MG63 (cell line): ENCODE results near the gene TBC1D4. TPM values are rescaled to one million over a fixed set of nuclear protein-coding genes. Genes with fewer than 3 reads are reported as not detected.

ENCODE experiments used
- DNase-seq: peaks from one replicate; pipeline ENCODE4 v3.0.0-alpha.2; 2020
- H3K27me3 ChIP-seq: fragments of 250-450 bp; sonication (Bioruptor Pico); 2 replicates; pipeline ENCODE4 v1.5.1; 2020; ENCODE audit warnings: mild to moderate bottlenecking, moderate library complexity
- H3K36me3 ChIP-seq: fragments of 250-450 bp; sonication (Bioruptor Pico); 2 replicates; pipeline ENCODE4 v1.5.1; 2020; ENCODE audit warnings: mild to moderate bottlenecking, moderate library complexity
- H3K4me3 ChIP-seq: fragments of 250-450 bp; sonication (Bioruptor Pico); 2 replicates; pipeline ENCODE4 v1.5.1; 2020; ENCODE audit warnings: mild to moderate bottlenecking, moderate library complexity
- H3K9me3 ChIP-seq: fragments of 250-450 bp; sonication (Bioruptor Pico); 2 replicates; pipeline ENCODE4 v1.5.1; 2020; ENCODE audit warnings: mild to moderate bottlenecking, moderate library complexity
- total RNA-seq: library from RNA; depleted of rRNA; stranded (reverse); fragments of >200 nt; shearing (Covaris generic); gene quantifications from 2 replicates; pipeline ENCODE4 v1.2.3, GENCODE V29; 2014; ENCODE audit warnings: low replicate concordance

The TBC1D4 gene
- total RNA-seq, 1 experiment from 2014 or later = 9.2 TPM

- no peaks in the 10 kb centered on the region for H3K36me3 ChIP-seq
- no peak for DNase-seq
- H3K4me3 ChIP-seq = no peak overlapping the region
- H3K27me3 ChIP-seq = no peaks in the 10 kb centered on the region
- H3K9me3 ChIP-seq = peaks cover 5% of the 10 kb centered on the region; the same call in 1 of the 2 replicates
Observed at GRCh38 chr13:75393839-75394520, 88.0 kb downstream of the TBC1D4 start.

- H3K4me3 ChIP-seq = no peak overlapping the region
- no peaks in the 10 kb centered on the region for H3K27me3 ChIP-seq
- no peak for DNase-seq
- no peaks in the 10 kb centered on the region for H3K36me3 ChIP-seq
- no peaks in the 10 kb centered on the region for H3K9me3 ChIP-seq
Observed at GRCh38 chr13:75391432-75392100, 90.4 kb downstream of the TBC1D4 start.

GRCh38 chr13:75390229-75390628 lies 91.7 kb downstream of the TBC1D4 start:
- H3K9me3 ChIP-seq = no peaks in the 10 kb centered on the region
- no peak overlapping the region for H3K4me3 ChIP-seq
- H3K36me3 ChIP-seq = no peaks in the 10 kb centered on the region
- no peak for DNase-seq
- H3K27me3 ChIP-seq = no peaks in the 10 kb centered on the region

DNA sequence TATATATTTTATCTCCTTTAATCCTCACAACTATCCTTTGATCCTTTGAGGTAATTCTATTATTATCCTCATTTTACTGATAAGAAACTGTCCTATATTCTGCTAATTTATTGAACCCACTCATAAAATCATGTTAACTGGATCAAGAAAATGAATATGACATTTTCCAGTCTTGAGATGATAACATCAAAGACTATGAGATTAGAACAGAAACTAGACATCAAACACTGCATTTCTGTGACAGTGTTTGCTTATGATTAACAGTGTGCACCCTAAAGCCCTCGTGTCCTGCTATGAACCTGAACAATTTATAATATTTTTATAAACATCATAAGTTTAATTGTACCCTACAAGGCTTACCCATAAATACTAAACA lies 96.3 kb downstream of the TBC1D4 start:
- DNase-seq = no peak
- H3K4me3 ChIP-seq = no peak overlapping the region
- H3K27me3 ChIP-seq = no peaks in the 10 kb centered on the region
- no peaks in the 10 kb centered on the region for H3K9me3 ChIP-seq
- H3K36me3 ChIP-seq = no peaks in the 10 kb centered on the region

DNA sequence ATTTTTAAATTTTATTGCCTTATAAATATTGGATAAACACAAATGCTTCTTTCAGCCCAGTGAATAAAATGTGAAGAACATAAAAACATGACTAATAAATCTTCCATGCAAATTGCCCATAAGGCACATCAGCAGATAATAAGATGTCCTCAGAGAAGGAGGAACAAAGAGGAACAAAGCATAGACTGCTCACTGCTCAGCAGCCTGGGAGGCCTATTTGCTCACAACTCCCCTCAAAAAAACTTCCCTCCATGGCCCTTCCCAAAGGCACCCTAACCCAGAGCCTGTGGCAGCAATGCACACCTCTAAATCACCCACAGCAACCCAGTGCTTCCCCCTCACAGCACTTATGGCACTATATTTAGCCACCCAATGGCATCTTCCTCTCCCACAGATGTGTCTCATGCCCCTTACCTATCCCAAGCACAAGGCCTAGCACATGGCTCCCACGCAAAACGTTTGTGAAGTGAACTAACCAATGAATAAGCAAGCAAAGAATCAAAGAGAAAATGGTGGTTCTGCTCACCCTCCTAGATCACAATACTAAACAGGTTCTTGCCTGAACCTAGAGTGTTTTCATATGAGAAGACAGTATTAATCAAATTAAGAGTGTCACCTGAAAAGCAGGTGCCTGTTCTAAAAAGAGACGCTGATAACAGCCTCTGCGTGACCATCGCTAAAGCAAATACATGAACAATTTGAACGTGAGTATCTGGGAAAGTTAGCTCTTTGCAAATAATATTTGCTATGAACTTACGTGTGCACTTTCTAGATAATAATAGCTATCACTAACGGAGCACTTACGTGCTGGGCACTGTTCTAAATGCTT lies 96.9 kb downstream of the TBC1D4 start:
- Histone ChIP-seq H3K9me3 (no peaks in the 10 kb centered on the region), H3K4me3 (no peak overlapping the region), H3K36me3 (no peaks in the 10 kb centered on the region), H3K27me3 (no peaks in the 10 kb centered on the region)
- DNase-seq = no peak

- Histone ChIP-seq H3K27me3 (no peaks in the 10 kb centered on the region), H3K4me3 (no peak overlapping the region), H3K36me3 (no peaks in the 10 kb centered on the region), H3K9me3 (no peaks in the 10 kb centered on the region)
- DNase-seq = no peak
Observed at GRCh38 chr13:75383064-75383715, 98.8 kb downstream of the TBC1D4 start.

DNA sequence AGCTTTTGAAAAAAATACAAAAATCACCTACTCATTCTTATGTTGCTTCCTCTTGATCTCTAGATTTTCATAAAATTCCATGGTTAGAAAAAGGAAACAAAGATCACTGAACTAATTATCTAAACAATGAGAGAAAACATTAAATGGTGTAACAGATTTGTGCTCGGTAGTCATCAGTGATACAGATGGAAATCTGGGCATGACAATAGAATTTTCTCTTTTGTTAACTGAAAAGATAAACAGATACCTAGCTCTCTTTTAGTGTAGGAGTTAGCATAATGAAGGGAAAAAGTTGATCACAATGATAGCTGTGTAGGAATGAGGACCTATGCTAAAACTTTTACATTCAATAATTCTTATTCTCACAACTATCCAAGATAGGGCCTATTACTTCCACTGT lies 103.7 kb downstream of the TBC1D4 start:
- Histone ChIP-seq H3K4me3 (no peak overlapping the region), H3K36me3 (no peaks in the 10 kb centered on the region), H3K27me3 (no peaks in the 10 kb centered on the region), H3K9me3 (no peaks in the 10 kb centered on the region)
- no peak for DNase-seq

DNA sequence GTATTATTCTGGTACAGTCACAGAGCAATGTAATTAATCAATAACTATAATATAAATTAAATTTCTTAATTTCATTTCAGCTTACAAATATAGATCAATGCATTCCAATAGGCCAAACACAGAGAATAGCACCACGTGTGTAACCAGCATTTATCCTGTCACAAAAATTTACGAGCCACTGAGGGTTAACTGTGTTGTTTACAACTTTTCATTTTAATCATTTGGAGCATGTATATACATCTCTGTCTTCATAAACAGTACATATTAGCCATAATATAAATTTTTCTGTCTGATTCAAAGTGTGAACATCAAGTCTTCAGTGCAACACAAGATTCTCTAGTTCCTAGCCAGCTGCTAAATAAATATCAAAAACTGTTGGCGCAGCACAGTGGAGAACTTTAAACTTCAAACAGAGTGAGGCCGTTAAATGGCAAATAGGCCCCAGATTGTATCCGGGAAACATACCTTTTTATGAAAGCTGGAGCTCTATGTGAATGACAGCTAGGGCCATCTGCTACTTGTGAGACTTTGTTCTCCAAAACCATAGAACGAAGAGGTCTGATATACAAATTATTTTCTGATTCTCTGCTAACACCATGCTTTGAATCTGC lies 105.1 kb downstream of the TBC1D4 start:
- no peaks in the 10 kb centered on the region for H3K27me3 ChIP-seq
- no peaks in the 10 kb centered on the region for H3K36me3 ChIP-seq
- no peaks in the 10 kb centered on the region for H3K9me3 ChIP-seq
- DNase-seq = no peak
- no peak overlapping the region for H3K4me3 ChIP-seq

DNA sequence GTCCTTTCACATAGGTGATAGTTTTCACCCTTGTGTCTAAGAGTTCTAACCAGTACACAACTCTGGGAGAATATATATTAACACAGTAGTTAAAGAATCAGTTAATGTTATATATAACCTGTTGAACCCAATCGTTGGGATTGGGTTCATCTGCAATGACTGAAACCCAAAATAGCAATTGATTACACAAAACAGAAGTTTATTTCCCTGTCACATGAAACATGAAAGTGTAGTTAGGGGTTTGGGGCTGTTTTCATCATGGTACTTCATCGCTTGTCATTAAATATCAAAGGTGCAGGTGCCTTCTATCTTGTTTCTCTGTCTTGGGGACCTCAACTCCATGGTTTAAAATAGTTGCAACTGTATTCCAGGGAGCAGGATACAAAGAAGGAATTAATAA lies 106.6 kb downstream of the TBC1D4 start:
- no peak for DNase-seq
- Histone ChIP-seq H3K4me3 (no peak overlapping the region), H3K36me3 (no peaks in the 10 kb centered on the region), H3K27me3 (no peaks in the 10 kb centered on the region), H3K9me3 (no peaks in the 10 kb centered on the region)

- no peaks in the 10 kb centered on the region for H3K9me3 ChIP-seq
- H3K27me3 ChIP-seq = no peaks in the 10 kb centered on the region
- H3K36me3 ChIP-seq = no peaks in the 10 kb centered on the region
- no peak overlapping the region for H3K4me3 ChIP-seq
- no peak for DNase-seq
Observed at GRCh38 chr13:75373988-75374387, 108.0 kb downstream of the TBC1D4 start.

DNA sequence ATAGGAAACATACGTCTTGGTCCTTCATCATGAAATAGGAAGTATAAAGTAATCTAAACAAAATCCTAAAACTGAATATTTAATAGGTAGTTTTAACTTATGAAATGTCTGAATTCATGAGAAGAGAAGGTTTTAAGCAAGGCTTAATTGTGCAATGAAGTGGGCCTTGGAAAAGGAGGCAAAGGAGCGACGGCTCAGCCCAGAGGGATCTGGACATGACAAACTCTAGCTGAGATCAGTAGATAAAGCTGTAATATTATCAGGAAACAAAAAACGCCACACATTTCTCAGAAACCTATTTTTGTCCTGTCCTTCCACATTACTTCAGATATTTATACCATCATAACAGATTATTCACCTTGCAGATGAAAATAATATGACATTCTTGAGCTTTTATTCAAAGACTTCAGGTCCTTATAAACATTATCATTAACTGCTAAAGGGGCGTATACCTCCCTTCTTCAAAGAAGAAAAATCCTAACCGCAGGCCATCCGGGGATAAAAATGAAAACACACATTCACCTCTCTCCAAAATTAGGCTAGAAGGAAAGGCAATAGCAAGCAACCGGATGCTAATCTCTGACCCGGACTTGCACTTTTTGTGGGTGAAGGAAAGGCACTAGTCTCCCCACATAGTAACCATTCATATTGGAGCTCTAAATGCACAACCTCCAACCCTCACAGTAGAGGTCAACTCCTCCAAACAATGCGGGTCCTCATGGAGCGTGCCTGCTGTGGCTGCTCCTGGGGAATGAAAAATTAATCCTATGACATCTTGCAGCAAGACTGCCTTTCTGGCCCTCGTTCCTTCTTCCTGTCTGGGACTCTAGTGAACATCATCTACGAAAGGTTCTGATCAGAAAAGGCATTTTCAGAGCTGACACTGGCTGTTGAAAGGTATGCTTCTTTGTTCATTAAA lies 108.8 kb downstream of the TBC1D4 start:
- H3K4me3 ChIP-seq = no peak overlapping the region
- DNase-seq = no peak
- H3K27me3 ChIP-seq = no peaks in the 10 kb centered on the region
- no peaks in the 10 kb centered on the region for H3K9me3 ChIP-seq
- H3K36me3 ChIP-seq = no peaks in the 10 kb centered on the region

- Histone ChIP-seq H3K4me3 (no peak overlapping the region), H3K9me3 (no peaks in the 10 kb centered on the region), H3K27me3 (no peaks in the 10 kb centered on the region), H3K36me3 (no peaks in the 10 kb centered on the region)
- no peak for DNase-seq
Observed at GRCh38 chr13:75372517-75372916, 109.5 kb downstream of the TBC1D4 start.

DNA sequence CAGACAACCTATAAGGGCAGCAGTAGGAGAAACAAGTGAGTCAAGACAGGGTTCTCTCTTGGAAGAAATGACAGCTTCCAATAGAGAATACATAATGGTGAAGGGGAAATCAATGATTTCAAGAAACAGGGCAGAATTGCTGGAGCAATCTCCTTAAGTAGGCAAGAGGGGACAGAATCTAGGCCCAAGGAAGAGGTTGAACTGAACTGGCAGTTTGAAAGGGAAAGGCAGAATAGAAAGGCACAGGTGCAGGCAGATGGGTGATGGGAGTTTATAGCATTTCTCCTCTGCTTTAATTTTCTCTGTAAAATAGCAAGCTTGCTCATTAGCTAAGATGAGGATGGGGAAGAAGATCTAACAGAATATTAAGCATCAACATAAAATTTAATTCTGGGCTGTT lies 110.8 kb downstream of the TBC1D4 start:
- Histone ChIP-seq H3K36me3 (no peaks in the 10 kb centered on the region), H3K4me3 (no peak overlapping the region), H3K27me3 (no peaks in the 10 kb centered on the region), H3K9me3 (no peaks in the 10 kb centered on the region)
- DNase-seq = no peak

DNA sequence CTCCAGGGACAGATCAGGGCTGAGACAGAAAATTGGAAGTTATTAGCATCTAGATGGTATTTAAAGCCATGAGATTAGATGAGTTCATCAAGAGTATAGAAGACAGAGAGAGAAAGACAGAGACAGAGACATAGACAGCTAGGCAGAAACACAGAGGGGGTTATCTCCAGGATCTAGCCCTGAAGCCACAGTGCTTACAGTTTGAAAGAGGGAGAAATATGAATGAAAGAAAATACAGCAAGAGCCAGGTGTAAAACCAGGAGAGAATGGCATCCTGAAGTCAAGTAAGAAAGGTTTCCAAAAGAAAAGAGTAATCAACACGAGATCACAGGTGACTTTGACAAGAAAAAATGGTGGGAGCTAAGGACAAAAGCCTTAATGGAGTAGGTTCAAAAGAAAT lies 111.2 kb downstream of the TBC1D4 start:
- H3K9me3 ChIP-seq = no peaks in the 10 kb centered on the region
- H3K4me3 ChIP-seq = no peak overlapping the region

DNA sequence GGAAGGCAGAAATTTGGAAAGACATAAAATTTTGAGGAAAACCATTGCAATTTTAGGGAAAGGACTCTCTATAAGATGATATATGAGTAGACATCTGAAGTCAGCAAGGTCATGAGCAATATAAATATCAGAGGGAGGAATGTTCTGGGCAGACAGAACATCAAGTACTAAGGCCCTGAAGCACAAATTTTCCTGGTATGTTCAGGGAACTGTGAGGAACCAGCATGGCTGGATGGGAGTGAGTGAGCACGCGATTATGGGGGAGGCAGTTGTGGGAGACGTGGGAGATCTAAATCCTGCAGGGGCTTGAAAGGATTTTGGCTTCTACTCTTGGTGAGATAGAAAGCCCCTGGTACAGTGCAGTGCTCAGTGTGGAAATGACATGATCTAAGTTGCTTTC lies 112.0 kb downstream of the TBC1D4 start:
- Histone ChIP-seq H3K27me3 (no peaks in the 10 kb centered on the region), H3K36me3 (no peaks in the 10 kb centered on the region), H3K9me3 (no peaks in the 10 kb centered on the region), H3K4me3 (no peak overlapping the region)
- no peak for DNase-seq

More for the DNA sequence above, 111.2 kb downstream of the TBC1D4 start:
- H3K27me3 ChIP-seq = no peaks in the 10 kb centered on the region
- H3K36me3 ChIP-seq = no peaks in the 10 kb centered on the region
- no peak for DNase-seq

- no peaks in the 10 kb centered on the region for H3K27me3 ChIP-seq
- H3K36me3 ChIP-seq = no peaks in the 10 kb centered on the region
- H3K9me3 ChIP-seq = no peaks in the 10 kb centered on the region
- DNase-seq = peak; percentile 50
- no peak overlapping the region for H3K4me3 ChIP-seq
Observed at GRCh38 chr13:75368167-75368566, 113.8 kb downstream of the TBC1D4 start.
